Measurements from ENCODE around the gene ITGB1BP1. TPM values are rescaled to one million over a fixed set of nuclear protein-coding genes. Genes with fewer than 3 reads are reported as not detected.
"Not testable (repeated sequence)": the region's sequence is repeated elsewhere in the genome, so short reads cannot be mapped to it uniquely, and the experiment has no call there.

ITGB1BP1 gene
- total RNA-seq, 4 donors from 2014 or later, result 32.0 to 106 (median 45.1) TPM

GRCh38 chr2:9401059-9401547 lies 22.2 kb downstream of the ITGB1BP1 start:
- Histone ChIP-seq H3K4me3 (no peak overlapping the region), H3K27me3 (no peaks in the 10 kb centered on the region), H3K9me3 (no peaks in the 10 kb centered on the region), H3K4me1 (peaks cover 0 to 6% of the 10 kb centered on the region in 2 donors), H3K36me3 (no peaks in the 10 kb centered on the region), H3K27ac (peak overlapping the region; percentile 53 to 89)
- TF ChIP-seq CTCF (IDR thresholded peaks at IDR 0.05) (no peak), POLR2A (IDR thresholded peaks at IDR 0.05) (no peak)
- intact Hi-C loops (cut with DNase I; ENCODE audit: low total_unique reads), result no loop called here
- DNase-seq, result no peak

DNA sequence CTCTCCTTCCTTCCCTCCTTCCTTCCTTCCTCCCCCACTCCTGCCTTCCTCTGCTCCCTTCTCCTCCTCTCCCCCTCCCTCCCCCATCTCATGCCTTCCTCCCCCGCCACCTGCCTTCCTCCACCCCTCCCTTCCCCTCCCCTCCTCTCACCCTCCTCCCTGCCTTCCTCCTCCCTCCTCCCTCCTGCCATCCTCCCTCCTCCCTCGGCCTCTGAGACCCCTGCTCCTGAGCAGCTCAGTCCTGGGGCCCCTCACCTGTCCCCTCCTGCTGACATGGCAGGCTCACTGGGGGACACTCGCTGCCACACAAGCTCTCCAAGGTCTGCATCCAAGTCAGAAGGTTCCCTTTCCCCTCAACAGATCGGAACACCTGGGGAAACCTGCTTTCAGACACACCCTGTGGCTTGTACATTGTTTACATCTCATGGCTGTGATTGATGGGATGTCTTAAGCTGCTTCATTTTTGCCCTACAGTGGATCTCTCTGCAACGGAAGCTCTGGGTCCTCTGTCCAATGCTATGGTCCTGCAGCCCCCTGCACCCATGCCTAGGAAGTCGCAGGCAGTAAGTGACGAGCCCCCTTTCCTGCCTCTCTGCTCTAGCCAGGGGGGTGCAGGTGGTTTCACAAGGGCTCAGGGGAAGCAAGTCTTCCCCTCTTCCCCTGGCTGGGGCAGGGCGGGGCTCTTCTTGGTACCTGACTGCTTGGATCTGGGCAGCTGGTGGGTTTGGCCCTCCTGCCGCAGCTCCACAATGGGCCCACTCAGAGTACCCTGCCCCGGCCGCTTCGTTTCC lies 22.9 kb downstream of the ITGB1BP1 start:
- intact Hi-C loops (cut with DNase I; ENCODE audit: low total_unique reads), result no loop called here
- Histone ChIP-seq H3K27me3 (no peaks in the 10 kb centered on the region), H3K4me1 (peaks cover 0 to 6% of the 10 kb centered on the region in 2 donors), H3K27ac (peak overlapping the region; percentile 82 to 89), H3K4me3 (no peak overlapping the region), H3K9me3 (no peaks in the 10 kb centered on the region), H3K36me3 (no peaks in the 10 kb centered on the region)
- DNase-seq, result no peak
- TF ChIP-seq CTCF (IDR thresholded peaks at IDR 0.05) (no peak), POLR2A (IDR thresholded peaks at IDR 0.05) (no peak)

DNA sequence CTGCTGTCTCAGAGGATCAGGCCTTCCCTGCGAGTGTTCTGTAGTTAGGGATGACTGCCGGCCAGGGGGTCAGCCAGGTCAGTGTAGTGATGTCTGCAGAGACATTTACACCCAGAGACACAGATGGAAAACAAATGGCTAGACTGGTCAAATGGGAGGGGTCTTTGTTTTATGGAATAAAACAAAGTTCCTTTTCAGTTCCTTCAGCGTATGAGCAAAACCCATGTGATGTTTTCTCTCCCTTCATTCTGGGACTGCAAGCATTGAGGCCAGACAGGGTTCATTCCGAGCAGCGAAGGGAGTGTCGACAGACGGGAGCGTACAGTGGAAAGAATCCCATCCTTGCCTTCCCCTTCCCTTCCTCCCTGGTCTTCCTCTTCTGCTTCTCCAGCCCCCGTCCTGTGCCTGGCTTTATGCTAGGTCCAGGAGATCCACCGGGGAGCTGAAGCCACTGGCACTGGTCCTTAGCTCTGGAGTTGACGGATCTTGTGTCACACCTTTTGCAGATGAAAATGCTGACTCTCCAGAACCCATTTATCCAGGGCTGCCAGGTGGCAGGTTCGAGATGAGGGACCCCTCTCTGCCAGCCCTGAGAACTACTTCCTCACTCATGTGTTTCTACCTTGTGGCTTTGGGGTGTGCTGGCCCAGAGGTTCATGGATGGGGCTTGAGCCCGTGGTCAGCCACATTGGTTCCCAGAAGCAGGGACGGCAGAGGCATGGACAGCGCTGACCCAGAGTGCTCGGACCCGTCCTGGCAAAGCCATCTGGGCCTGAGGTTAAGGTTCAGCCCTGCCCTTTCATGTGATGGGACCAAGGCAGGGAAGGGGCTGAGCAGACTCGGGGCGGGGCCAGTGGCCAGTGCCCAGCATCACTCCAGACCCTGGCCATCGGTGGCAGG lies 24.2 kb downstream of the ITGB1BP1 start:
- Histone ChIP-seq H3K27ac (peak overlapping the region; percentile 82 to 89), H3K36me3 (no peaks in the 10 kb centered on the region), H3K4me3 (no peak overlapping the region), H3K27me3 (no peaks in the 10 kb centered on the region), H3K9me3 (no peaks in the 10 kb centered on the region), H3K4me1 (peaks cover 0 to 6% of the 10 kb centered on the region in 2 donors)
- intact Hi-C loops (cut with DNase I; ENCODE audit: low total_unique reads), result no loop called here
- TF ChIP-seq POLR2A (IDR thresholded peaks at IDR 0.05), result peak; percentile 30 to 48
- TF ChIP-seq CTCF (IDR thresholded peaks at IDR 0.05), result no peak
- peak; percentile 71 to 82 for DNase-seq

DNA sequence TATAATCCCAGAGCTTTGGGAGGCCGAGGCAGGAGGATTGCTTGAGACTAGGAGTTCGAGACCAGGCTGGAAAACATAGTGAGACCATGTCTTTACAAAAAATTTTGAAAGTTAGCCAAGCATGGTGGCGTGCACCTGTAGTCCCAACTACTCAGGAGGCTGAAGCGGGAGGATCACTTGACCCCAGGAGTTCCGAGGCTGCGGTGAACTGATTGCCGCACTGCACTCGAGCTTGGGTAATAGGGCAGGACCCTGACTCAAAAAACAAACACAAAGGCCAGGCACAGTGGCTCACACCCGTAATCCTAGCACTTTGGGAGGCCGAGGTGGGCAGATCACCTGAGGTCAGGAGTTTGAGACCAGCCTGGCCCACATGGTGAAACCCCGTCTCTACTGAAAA lies 25.1 kb downstream of the ITGB1BP1 start:
- H3K36me3 ChIP-seq; intact Hi-C loops (cut with DNase I; ENCODE audit: low total_unique reads); H3K4me3 ChIP-seq; H3K9me3 ChIP-seq; DNase-seq; H3K27me3 ChIP-seq; H3K4me1 ChIP-seq: not testable (repeated sequence)
- peak overlapping the region; percentile 82 to 89 for H3K27ac ChIP-seq

DNA sequence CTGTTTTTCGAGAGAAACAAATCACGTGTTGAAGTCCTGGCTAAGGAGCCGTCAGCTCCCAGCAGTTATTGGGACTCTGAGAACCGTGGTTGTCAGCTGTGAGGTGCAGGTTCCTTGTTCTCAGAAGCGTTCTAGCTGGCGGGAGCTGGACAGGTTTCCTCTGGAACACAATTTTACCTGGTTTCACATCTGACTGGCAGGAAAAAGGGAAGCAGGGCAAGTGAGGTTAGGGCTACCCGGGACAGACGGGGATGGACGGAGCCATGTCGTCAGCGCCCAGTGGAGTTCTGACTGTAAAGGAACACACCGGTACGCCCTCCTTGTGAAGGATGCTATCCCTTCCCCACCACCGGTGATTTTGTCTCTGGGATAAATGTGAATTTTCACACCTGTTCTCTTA lies 26.1 kb downstream of the ITGB1BP1 start:
- H3K9me3 ChIP-seq, result no peaks in the 10 kb centered on the region
- TF ChIP-seq POLR2A (IDR thresholded peaks at IDR 0.05) (no peak), CTCF (IDR thresholded peaks at IDR 0.05) (no peak)
- no peaks in the 10 kb centered on the region for H3K27me3 ChIP-seq
- intact Hi-C loops (cut with DNase I; ENCODE audit: low total_unique reads), result no loop called here
- no peaks in the 10 kb centered on the region for H3K36me3 ChIP-seq
- DNase-seq, result no peak
- H3K4me3 ChIP-seq, result no peak overlapping the region
- H3K27ac ChIP-seq, result peak overlapping the region; percentile 36 to 61
- H3K4me1 ChIP-seq, result peaks cover 0 to 6% of the 10 kb centered on the region in 2 donors
